Panc1 (cell line): ENCODE data around the gene LTBP2. TPM values are rescaled to one million over a fixed set of nuclear protein-coding genes. Genes with fewer than 3 reads are reported as not detected.

Experiments
- ATAC-seq: fragments of 200-7000 bp; cut with Tn5 transposase; 2 replicates; pipeline ENCODE4 v1.9.1; 2020; ENCODE audit warnings: mild to moderate bottlenecking, moderate library complexity
- BruUV-seq: library from RNA; stranded (reverse); fragments of 400-500 nt; replicated peaks from 2 replicates; lab custom pipeline; 2021; lab: Mats Ljungman, UMichigan
- CTCF ChIA-PET: fragments of 300-600 bp; sonication (Branson Sonifier 250); formaldehyde crosslinking; loops from one replicate; lab custom pipeline; 2022; ENCODE audit warnings: antibody characterized with exemption; lab: Charles Lee
- POLR2A ChIA-PET: fragments of 300-600 bp; sonication (Branson Sonifier 250); formaldehyde crosslinking; loops from one replicate; lab custom pipeline; 2022; ENCODE audit warnings: antibody characterized with exemption; lab: Charles Lee
- DNase-seq: peaks from one replicate; pipeline ENCODE4 v3.0.0-alpha.2; 2010; ENCODE audit warnings: low read depth, low spot score
- H3K27ac ChIP-seq: 2 replicates; pipeline ENCODE4 v1.5.1; 2011; ENCODE audit warnings: mild to moderate bottlenecking, low read length, inconsistent platforms
- H3K27me3 ChIP-seq: fragments of 200-500 bp; sonication (Bioruptor generic); 2 replicates; pipeline ENCODE4 v1.6.0; 2014; ENCODE audit warnings: low read length, inconsistent platforms; ENCODE audit not compliant: control insufficient read depth, insufficient read depth
- H3K36me3 ChIP-seq: fragments of 200-500 bp; sonication (Bioruptor generic); 2 replicates; pipeline ENCODE4 v1.5.1; 2014; ENCODE audit warnings: inconsistent platforms, mild to moderate bottlenecking, low read length, moderate library complexity; ENCODE audit not compliant: control insufficient read depth, insufficient read depth
- H3K4me1 ChIP-seq: 2 replicates; pipeline ENCODE4 v1.5.1; 2011; ENCODE audit warnings: inconsistent platforms, mild to moderate bottlenecking, low read length, moderate library complexity; ENCODE audit not compliant: control insufficient read depth, insufficient read depth
- H3K4me3 ChIP-seq, 2 experiments: 2 replicates each; pipeline ENCODE4 v1.5.1; 2011 to 2012; ENCODE audit warnings: low read depth in 2 of 2, low read length in 2 of 2, mild to moderate bottlenecking in 2 of 2, inconsistent platforms in 1 of 2, moderate library complexity in 1 of 2
- H3K9me3 ChIP-seq: fragments of 200-500 bp; sonication (Bioruptor generic); 2 replicates; pipeline ENCODE4 v1.5.1; 2014; ENCODE audit warnings: low read depth, mild to moderate bottlenecking, inconsistent platforms, low read length, moderate library complexity; ENCODE audit not compliant: control insufficient read depth, insufficient read depth
- CTCF ChIP-seq: fragments of 450-650 bp; IDR thresholded peaks from 2 replicates; pipeline ENCODE4 v1.5.1; 2017; ENCODE audit warnings: mild to moderate bottlenecking
- POLR2AphosphoS5 ChIP-seq: IDR thresholded peaks from 2 replicates; pipeline ENCODE4 v1.6.1; 2012; ENCODE audit warnings: mild to moderate bottlenecking, low read depth, low read length, moderate library complexity
- SIN3A ChIP-seq: IDR thresholded peaks from 2 replicates; pipeline ENCODE4 v1.6.1; 2012; ENCODE audit warnings: low read depth, mild to moderate bottlenecking, low read length, moderate library complexity, borderline replicate concordance; ENCODE audit not compliant: insufficient read depth
- TCF7L2 ChIP-seq: IDR thresholded peaks from 2 replicates; pipeline ENCODE4 v1.6.1; 2011; ENCODE audit warnings: mild to moderate bottlenecking, low read depth, low read length, inconsistent platforms
- in situ Hi-C: cut with HindIII; loops from 2 replicates; pipeline ENCODE4 v1.10.0; 2016; ENCODE audit warnings: low sequenced_read_pairs, low pct_unique_long_range_greater_than_20kb
- intact Hi-C: fragments of 100-400 bp; cut with micrococcal nuclease; formaldehyde crosslinking; loops from one replicate; pipeline ENCODE4 v1.10.0; 2022; ENCODE audit not compliant: unreplicated experiment
- total RNA-seq: library from RNA; stranded (reverse); gene quantifications from one replicate; pipeline ENCODE4 v1.2.1, GENCODE V29; 2021; ENCODE audit not compliant: unreplicated experiment
- TF ChIP-seq, protein P1 (sequence below), 2 experiments: IDR thresholded peaks; 2 replicates each; pipeline ENCODE4 v1.6.1; 2011 to 2012; ENCODE audit warnings: low read depth in 2 of 2, control low read depth in 1 of 2, low read length in 1 of 2, mild to moderate bottlenecking in 1 of 2, moderate library complexity in 1 of 2; ENCODE audit not compliant: insufficient read depth in 1 of 2

LTBP2 gene
- total RNA-seq, 1 experiment from 2014 or later, result 69.8 TPM

DNA sequence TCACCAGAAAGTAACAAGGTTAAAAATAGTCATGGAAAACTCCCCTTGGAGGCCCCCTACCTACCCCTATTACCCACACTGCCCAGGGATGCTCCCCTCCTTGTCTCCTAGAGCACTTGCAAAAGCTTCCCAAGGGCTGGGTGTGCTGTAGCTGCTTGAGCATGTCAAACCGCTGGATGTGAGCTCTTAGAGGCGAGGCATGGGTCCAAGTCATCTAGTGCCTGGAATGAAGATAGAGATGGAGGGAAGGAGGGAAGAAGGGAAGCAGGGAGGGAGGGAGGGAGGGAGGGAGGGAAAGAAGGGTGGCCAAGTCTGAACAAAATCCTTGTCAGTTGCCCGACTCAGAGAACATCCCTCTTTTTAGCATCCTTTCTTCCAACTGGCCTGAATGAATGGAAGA is 43.1 kb downstream of the LTBP2 start:
- no TSS peak for BruUV-seq
- H3K4me3 ChIP-seq, result no peak overlapping the region
- no peaks in the 10 kb centered on the region for H3K9me3 ChIP-seq
- in situ Hi-C loops (no loop called here), intact Hi-C loops (no loop called here)
- DNase-seq (no peak), ATAC-seq (no peak)
- CTCF ChIA-PET, result no interaction called here
- TF ChIP-seq CTCF, result no peak
- no peak for TF ChIP-seq TCF7L2
- TF ChIP-seq POLR2AphosphoS5, result no peak
- TF ChIP-seq, protein P1, sequence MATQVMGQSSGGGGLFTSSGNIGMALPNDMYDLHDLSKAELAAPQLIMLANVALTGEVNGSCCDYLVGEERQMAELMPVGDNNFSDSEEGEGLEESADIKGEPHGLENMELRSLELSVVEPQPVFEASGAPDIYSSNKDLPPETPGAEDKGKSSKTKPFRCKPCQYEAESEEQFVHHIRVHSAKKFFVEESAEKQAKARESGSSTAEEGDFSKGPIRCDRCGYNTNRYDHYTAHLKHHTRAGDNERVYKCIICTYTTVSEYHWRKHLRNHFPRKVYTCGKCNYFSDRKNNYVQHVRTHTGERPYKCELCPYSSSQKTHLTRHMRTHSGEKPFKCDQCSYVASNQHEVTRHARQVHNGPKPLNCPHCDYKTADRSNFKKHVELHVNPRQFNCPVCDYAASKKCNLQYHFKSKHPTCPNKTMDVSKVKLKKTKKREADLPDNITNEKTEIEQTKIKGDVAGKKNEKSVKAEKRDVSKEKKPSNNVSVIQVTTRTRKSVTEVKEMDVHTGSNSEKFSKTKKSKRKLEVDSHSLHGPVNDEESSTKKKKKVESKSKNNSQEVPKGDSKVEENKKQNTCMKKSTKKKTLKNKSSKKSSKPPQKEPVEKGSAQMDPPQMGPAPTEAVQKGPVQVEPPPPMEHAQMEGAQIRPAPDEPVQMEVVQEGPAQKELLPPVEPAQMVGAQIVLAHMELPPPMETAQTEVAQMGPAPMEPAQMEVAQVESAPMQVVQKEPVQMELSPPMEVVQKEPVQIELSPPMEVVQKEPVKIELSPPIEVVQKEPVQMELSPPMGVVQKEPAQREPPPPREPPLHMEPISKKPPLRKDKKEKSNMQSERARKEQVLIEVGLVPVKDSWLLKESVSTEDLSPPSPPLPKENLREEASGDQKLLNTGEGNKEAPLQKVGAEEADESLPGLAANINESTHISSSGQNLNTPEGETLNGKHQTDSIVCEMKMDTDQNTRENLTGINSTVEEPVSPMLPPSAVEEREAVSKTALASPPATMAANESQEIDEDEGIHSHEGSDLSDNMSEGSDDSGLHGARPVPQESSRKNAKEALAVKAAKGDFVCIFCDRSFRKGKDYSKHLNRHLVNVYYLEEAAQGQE (IDR thresholded peaks at IDR 0.05; ENCODE audit: insufficient read depth in 1 of 2, low read depth in 2 of 2, low read length in 1 of 2), result no peak
- TF ChIP-seq SIN3A, result no peak
- no peaks in the 10 kb centered on the region for H3K36me3 ChIP-seq
- peaks cover 26% of the 10 kb centered on the region for H3K4me1 ChIP-seq
- POLR2A ChIA-PET, result no interaction called here
- no peaks in the 10 kb centered on the region for H3K27me3 ChIP-seq
- no peak overlapping the region for H3K27ac ChIP-seq

DNA sequence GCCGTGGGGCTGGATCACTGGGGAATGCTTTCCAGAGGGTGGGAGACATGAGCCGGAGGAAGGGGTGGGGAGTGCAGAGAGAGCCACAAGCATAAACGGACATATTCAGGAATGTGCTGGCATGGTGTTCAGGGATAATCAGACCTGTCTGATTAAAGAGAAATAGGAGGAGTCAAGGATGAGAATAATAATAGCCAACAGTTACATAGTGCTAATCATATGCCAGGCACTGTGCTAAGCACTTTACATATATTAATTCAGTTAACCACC is 43.7 kb downstream of the LTBP2 start:
- TF ChIP-seq TCF7L2 (no peak), SIN3A (no peak), POLR2AphosphoS5 (no peak), CTCF (no peak)
- TF ChIP-seq, protein P1 (IDR thresholded peaks at IDR 0.05; ENCODE audit: insufficient read depth in 1 of 2, low read depth in 2 of 2, low read length in 1 of 2), result no peak
- POLR2A ChIA-PET, result no interaction called here
- Histone ChIP-seq H3K27ac (no peak overlapping the region), H3K9me3 (no peaks in the 10 kb centered on the region), H3K4me3 (no peak overlapping the region), H3K4me1 (peaks cover 23% of the 10 kb centered on the region), H3K27me3 (no peaks in the 10 kb centered on the region), H3K36me3 (no peaks in the 10 kb centered on the region)
- no TSS peak for BruUV-seq
- ATAC-seq, result no peak
- in situ Hi-C loops (no loop called here), intact Hi-C loops (no loop called here)
- CTCF ChIA-PET, result interaction anchor here (0.6 kb wide), 1 partner anchor 9 kb away, joined by 8 read pairs; no protein-coding TSS in a partner anchor
- DNase-seq, result no peak
